CD4-positive, alpha-beta T cell treated with Interleukin-21 for 1 hour (primary cell): ENCODE results near the gene TTC13.

Experiments
- DNase-seq: peaks from one replicate; pipeline ENCODE4 v3.0.0-alpha.2; 2020

TTC13 gene

DNA sequence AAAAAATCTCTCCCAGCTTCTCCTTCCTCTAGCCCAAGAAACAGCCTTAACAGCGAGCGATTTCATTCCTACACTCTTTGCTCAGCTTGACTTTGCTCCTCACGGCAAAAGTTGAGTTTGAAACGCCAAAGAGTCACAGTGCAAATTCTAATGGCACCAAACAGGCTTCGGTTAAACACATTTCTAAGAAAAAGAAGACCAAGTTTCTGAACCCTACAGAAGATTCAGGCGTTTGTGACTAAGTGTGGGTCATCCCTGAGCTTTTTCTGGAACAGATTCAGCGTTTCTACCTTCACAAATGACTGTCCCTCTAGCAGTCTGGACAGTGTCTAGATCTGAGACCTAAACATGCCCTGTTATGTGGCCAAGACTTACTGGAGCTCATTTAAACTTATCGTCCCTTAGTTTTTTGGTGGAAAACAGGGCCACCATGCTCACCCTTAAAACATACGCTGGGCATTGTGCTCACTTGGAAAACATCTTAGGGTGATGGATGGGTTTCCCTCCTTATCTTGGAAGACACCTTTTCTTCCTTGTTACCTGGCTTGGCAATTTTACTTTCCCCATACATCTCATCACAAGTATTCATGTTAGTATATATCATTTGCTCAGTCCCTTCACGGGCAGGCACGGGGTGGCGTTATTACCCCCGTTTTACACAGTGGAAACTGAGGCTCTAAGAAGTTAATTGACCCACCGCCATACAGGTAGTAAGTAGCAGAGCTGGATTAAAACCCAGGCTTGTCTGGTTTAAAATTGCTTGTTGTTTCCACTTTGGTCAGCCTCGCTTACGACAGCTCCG, 111.4 kb downstream of the TTC13 start:
- no peak for DNase-seq

DNA sequence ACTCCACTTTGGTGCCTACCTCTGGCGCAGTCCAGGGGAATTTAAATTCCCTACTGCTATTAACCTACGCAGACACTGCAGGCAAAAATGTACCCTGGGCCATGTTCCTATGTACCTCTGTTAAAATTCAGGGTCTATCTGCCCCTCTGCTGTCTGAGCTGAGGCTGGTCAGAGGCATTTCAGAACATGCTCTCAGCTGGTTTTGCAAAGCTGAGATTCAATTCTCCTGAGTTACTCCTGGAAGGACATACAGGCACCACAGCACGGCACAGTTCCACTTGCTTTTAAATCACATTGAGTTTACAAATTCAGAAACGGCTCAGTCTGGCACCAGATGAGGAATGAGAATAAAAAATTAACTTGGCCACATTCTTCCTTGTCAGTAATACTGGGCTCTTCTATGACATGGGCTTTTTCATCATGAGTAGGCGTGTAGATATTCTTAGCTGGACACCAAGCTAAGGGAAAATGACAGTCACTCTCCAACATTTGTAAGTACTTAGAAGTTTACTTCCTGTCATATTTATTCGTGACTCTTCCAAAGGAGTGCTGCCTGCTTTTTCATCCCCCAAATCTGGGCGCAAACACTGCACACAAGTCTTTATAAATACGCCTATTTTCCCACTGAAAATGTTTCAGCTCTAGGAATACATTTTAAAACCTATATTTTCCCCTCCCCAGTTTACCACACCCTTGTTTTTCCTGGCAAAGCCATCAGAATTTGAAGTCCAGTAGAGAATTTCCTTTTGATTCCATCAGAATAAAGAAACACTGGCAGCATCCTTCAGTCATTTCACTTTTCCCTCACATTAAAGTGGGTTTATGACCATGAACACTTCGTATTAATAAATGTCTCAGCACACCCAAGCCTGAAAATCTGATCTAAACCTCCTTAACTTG, 112.2 kb downstream of the TTC13 start:
- no peak for DNase-seq

DNA sequence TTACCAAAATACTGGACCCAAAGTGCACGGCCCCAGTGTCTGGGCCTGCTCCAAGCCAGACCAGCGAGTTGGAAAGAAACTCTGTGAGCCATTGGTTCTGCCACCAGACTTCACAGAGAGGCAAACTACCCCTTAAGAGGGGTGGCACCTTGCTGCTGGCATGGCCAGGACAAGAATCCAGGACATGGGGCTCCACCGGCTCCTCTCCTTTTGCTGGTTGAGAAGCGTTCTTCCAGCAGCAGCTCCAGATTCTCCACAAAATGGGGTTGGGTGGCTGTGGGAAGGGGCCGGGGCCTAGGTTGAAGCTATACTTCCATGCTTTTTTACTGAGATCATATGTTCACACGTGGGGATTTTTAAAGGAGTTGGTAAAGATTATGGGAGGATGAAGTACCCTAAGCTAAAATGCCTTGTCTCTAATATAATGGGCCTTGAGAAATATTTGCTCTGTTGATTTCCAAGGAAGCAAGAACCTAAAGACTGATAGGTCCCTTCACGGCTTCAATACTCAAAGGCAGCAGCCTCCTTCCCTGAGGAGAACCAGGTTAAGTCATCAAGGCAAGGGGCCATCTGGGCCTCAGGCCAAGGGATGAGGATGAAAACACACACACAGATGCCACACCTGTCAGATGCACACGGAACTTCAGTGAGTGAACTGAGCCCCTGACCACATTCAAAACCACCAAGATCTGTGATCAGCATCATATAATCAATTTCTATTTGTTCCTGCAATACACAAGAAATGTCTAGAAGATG, 113.4 kb downstream of the TTC13 start:
- no peak for DNase-seq

DNA sequence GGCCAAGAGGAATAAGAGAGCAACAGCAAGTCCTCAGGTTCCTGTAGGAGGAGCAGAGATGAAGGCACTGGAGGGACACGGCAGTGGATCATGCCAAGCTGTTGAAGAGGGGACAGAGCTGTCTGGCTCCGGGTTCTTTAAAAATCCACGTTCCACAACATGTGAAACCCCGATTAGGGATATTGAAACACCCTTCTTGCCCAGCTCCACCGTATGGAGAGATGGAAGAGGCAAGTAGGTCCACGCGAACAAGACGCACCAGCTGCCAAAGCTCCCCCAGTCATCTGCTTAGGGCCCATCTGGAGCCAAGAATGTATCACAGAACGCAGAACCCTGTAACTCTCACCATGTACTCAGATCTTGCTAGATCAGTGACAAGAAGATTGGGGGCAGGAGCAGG, 114.2 kb downstream of the TTC13 start:
- DNase-seq, result no peak

DNA sequence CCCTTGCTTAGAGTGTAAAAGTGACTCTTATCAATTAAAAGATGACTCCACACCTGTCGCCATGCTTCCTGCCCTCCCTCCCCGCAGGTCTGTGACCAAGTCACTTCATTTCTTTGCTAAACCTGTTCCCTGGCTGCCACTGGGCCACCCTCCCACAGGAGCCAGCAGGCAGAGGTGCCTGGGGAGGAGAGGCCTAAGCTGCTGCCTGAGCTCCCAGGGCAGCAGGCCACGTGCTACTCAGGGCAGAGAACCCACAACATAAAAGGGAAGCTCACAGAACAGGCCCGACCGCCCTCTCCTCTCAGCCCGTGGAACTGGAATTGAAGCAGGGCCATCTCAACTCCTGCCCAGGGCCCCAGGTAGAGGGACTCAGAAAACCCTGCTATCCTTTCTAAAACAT, 115.2 kb downstream of the TTC13 start:
- DNase-seq, result no peak

DNA sequence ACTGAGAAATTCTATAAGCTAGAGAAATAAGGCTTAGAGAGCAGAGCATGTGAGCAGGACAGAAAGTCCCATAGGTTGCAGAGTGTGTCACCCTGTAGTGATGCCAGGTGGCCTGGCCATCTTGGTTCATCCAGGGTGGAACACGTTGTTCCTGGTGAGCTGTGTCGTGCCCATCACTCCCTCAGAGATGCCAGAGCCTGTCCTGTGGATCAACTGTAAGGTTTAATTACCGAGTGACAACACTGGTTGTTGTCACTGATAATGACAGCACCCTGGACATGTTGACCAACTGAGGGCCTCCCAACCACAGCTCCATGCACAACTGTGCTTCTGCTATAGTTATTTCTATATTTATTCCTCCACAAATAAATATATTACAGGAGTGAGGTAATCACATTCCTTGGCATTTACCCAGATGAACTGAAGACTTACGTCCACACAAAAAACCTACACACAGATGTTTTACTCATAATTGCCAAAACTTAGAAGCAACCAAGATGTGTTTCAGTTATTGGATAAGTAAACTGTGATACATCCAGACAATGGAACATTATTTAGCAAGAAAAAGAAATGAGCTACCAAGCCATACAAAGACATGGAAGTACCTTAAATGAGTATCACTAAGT, 116.6 kb downstream of the TTC13 start:
- no peak for DNase-seq

DNA sequence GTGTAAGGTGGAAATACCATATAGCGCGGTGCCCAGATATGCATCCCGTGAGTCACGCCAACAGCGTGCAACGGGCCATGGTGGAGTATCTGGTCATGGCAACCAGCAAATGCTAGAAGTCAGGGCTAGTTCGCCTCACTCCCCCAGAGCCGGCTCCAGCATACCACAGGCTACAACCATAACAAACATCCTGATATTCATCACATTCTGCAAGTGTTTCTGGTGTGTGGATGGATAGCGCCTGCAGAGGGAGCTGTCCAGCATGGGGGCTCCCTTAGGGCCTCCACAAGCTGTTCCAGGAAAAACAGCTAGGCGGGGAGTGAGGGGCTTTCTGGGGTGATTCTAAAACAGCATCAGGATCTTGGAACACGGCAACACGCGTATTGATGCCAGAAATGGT, 117.2 kb downstream of the TTC13 start:
- DNase-seq, result no peak

DNA sequence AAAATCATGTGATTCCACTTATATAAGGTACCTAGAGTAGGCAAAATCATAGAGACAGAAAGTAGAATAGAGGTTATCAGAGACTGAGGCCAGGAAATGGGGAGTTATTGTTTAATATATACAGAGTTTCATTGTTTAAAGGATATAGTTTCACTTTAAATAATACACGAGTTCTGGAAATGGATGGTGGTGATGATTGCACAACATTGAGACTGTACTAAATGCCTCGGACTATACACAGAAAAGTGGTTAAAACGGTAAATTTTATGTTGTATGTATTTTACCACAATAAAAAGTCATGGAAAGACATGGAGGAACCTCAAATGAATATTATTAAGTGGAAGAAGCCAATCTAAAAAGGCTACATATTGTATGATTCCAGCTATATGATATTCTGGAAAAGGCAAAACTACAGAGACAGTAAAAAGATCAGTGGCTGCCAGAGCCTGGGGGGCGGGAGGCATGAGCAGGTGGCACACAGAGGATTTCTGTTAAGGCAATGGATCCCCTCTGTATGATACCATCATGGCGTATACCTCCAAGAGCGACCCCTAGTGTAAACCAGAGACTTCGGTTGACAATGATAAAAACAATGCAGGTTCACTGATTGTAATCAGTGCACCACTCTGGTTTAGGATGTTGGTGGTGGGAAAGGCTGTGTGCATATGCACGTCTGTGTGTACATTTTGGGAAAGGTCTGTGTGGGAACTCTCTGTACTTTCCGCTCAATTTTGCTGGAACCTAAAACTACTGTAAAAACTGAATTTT, 117.9 kb downstream of the TTC13 start:
- DNase-seq, result no peak

DNA sequence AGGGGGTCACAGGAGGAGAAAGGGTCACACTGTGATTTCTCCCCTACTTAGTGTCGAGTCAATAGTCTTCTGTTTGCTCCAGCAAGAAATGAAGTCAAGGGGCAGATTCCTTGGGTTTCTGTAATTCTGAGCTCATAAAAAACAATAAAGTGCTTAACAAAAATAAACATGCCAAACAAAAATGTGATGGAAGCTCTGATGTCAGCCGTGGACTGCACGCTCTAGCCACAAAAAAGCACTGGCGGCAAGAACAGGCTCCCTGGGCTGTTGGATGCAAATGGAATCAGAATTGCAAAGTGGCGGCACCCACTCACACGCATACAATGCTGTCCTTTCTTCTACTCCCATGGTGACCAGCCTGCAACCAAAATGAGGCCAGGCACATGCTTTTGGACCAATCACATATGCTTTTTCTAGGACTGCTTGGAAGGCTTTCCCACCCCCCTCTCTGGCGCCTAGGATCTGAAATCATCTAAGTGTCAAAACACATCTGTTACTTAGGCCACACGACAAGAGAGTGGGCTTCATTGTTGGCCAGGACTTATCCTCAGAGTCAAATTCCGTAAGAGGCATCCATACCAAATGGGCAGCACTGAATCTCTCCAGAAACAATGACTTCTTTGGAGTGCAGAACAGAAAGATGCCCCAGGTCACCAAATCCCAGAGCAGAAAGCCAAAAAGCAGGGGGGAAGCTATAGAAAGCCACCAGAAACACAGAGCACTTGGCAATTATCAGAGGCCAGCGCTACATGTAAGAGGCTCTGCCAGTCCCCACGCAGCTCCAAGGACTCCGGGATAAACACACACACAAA, 119.5 kb downstream of the TTC13 start:
- no peak for DNase-seq

DNA sequence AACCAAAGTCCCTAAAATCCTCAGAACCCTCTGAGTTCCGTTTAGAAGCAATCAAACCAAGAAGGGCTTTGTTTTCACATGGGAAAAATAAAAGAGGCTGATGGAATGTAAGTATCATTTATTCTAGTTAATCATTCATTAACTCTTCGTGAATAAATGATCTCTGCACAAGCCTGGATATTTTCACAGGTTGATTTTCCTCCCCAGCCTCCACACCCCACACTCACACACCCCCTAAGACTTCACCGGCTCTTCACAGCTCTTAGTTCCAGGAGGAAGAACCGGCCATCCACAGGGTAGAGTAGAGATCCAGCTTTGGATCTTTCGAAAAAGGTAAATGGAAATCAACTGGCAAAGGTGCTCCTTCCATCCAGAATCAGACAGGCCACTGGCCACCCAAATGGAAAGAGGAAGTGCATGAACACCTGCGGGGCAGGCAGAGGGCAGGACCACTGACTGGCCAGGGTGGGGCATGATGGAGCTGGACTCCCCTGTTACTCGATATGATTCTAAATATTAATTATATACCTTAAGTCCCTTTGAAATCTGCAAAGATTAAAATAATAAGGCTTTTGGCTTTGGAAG, 120.3 kb downstream of the TTC13 start:
- DNase-seq, result no peak

DNA sequence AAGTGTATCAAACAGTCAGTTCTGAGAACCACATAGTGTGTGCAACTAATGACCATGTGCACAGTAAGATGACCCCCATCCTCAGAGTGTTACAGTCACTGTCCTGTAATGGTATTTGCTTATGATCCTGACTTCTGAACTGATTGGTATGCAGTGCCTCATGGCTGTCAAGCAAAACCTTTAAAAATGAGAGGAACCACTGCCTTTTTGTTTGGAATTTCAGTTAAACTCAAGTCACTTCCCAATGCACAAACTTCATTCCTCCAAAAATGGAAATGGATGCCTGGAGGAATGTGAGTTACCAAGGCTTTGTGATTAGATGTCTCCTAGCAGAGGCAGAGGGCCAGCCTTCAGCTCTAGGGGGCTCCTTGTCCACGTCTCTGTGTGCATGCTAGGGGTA, 120.8 kb downstream of the TTC13 start:
- DNase-seq, result no peak

DNA sequence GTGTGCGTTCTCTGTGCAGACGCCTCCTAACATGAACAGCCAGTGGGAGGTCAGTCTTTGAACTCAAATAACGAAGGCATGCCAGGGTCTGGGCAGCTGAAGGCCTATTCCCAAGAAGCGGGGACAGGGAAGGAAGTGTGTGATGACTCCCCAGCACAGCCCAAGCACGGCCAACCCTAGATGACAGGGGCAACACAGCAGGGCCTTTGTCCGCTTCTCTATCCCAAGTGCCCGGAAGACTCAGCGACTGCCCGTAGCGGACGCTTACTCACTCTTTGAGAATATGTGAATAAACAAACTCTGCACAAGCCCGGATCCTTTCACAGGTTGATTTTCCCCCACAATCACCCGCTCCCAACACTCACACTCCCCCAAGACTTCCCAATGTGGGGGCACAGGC, 121.6 kb downstream of the TTC13 start:
- DNase-seq, result no peak
